Measurements from ENCODE around the gene KLK5. TPM values are rescaled to one million over a fixed set of nuclear protein-coding genes. Genes with fewer than 3 reads are reported as not detected.
"Not testable (repeated sequence)": the region's sequence is repeated elsewhere in the genome, so short reads cannot be mapped to it uniquely, and the experiment has no call there.

Gene KLK5
- not detected in 2 replicates for total RNA-seq

GRCh38 chr19:50952910-50953309 lies at the start of gene KLK5:
Gene KLK5, minus strand, starts transcription at chr19:50953038. Its CDS starts 381 bp downstream, at chr19:50952657.
- intact Hi-C loops (cut with micrococcal nuclease): no loop called here

- intact Hi-C loops (cut with micrococcal nuclease): no loop called here
Observed at GRCh38 chr19:51002089-51002532, 49.3 kb upstream of the KLK5 start.

- intact Hi-C loops (cut with micrococcal nuclease): no loop called here
Observed at GRCh38 chr19:51001515-51001914, 48.7 kb upstream of the KLK5 start, which contains the start of gene KLK8. Gene KLK8, minus strand, starts transcription at chr19:51001604. Its CDS starts 437 bp downstream, at chr19:51001167.

GRCh38 chr19:51000981-51001380 lies 48.1 kb upstream of the KLK5 start:
- intact Hi-C loops (cut with micrococcal nuclease): no loop called here

- intact Hi-C loops (cut with micrococcal nuclease): no loop called here
Observed at GRCh38 chr19:51000426-51000825, 47.6 kb upstream of the KLK5 start.

- intact Hi-C loops (cut with micrococcal nuclease): no loop called here
Observed at GRCh38 chr19:50998686-50999085, 45.8 kb upstream of the KLK5 start.

GRCh38 chr19:50998061-50998460 lies 45.2 kb upstream of the KLK5 start:
- intact Hi-C loops (cut with micrococcal nuclease): no loop called here

GRCh38 chr19:50994129-50994528 lies 41.3 kb upstream of the KLK5 start:
- intact Hi-C loops (cut with micrococcal nuclease): no loop called here

GRCh38 chr19:50992666-50993035 lies 39.8 kb upstream of the KLK5 start:
- intact Hi-C loops (cut with micrococcal nuclease): no loop called here

- intact Hi-C loops (cut with micrococcal nuclease): not testable (repeated sequence)
Observed at GRCh38 chr19:50984416-50984815, 31.6 kb upstream of the KLK5 start.

GRCh38 chr19:50983625-50984292 lies 30.9 kb upstream of the KLK5 start, which contains the start of gene KLK7:
Gene KLK7, minus strand, starts transcription at chr19:50983917. Its CDS starts 1,518 bp downstream, at chr19:50982399.
- intact Hi-C loops (cut with micrococcal nuclease): no loop called here

- intact Hi-C loops (cut with micrococcal nuclease): no loop called here
Observed at GRCh38 chr19:50982186-50982585, 29.3 kb upstream of the KLK5 start.

- intact Hi-C loops (cut with micrococcal nuclease): no loop called here
Observed at GRCh38 chr19:50981587-50982146, 28.8 kb upstream of the KLK5 start.

GRCh38 chr19:50980208-50980607 lies 27.4 kb upstream of the KLK5 start:
- intact Hi-C loops (cut with micrococcal nuclease): no loop called here

- intact Hi-C loops (cut with micrococcal nuclease): no loop called here
Observed at GRCh38 chr19:50979758-50980157, 26.9 kb upstream of the KLK5 start.

GRCh38 chr19:50978772-50979390 lies 26.0 kb upstream of the KLK5 start:
- intact Hi-C loops (cut with micrococcal nuclease): no loop called here

GRCh38 chr19:50977626-50978025 lies 24.8 kb upstream of the KLK5 start:
- intact Hi-C loops (cut with micrococcal nuclease): no loop called here

GRCh38 chr19:50975766-50976165 lies 22.9 kb upstream of the KLK5 start:
- intact Hi-C loops (cut with micrococcal nuclease): no loop called here

- intact Hi-C loops (cut with micrococcal nuclease): no loop called here
Observed at GRCh38 chr19:50974702-50975556, 22.1 kb upstream of the KLK5 start.

GRCh38 chr19:50972795-50973376 lies 20.0 kb upstream of the KLK5 start:
- intact Hi-C loops (cut with micrococcal nuclease): no loop called here

GRCh38 chr19:50969810-50970209 lies 17.0 kb upstream of the KLK5 start:
- intact Hi-C loops (cut with micrococcal nuclease): not testable (repeated sequence)

Data from T-helper 2 cell treated with Interferon-gamma antibody and Interleukin-4, amounts not matched to agents 100 ng/mL and 5 ng/mL, for 36 hours (primary cell).